GM18867 (cell line): ENCODE measurements around the gene CCDC39.

ENCODE experiments used
- ATAC-seq: cut with Tn5 transposase; IDR thresholded peaks from one replicate; pipeline ENCODE4 v1.9.1; 2021; ENCODE audit warnings: mild to moderate bottlenecking, moderate library complexity; ENCODE audit not compliant: unreplicated experiment

The CCDC39 gene

DNA sequence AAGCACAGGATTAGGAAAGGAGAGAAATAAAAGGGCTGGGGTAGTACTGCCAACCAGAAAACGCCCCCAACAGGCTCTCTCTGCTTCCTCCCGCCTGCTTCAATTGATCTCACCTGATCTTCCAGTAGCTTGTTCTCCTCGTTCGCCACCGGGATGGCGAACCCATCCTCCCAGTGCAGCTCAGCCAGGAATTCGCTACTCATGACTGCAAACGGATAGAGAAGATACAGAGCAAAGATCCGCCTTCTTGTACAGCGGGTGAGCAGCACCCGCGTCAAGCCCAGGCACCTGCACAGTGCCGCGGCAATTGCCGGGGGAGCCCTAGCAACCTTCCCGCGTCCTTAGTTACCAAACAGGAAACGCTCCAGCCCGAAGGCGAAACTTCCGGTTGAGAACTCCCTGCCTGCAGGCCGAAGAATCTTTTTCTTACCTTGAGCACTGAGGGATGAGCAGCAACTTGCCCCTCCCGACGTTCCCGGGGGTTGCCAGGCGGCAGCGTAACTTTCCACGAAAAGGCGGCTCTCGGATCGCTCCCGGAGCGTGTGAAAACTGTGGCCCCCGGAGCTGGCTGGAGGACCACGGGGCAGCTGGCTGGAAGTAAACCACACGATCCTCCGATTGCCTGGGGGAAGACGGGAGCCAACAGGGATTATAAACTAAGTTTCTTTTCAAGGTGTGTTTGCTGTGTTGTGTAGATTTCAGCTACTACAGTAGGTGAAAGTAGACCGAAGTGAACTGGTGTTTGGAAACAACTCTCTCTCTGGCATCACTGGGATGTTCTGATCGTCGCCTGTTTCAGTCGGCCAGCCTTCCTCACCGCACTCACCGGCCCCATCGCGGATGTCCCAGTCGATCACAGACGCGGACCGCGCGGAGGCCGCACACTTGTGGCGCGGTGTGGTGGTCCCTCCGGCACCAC is at the start of gene CCDC39:
Gene CCDC39, minus strand, starts transcription at position 312 of the 919 bp plus-strand sequence. Its CDS starts 109 bp downstream, at position 203.
- peak; percentile 94 for ATAC-seq

DNA sequence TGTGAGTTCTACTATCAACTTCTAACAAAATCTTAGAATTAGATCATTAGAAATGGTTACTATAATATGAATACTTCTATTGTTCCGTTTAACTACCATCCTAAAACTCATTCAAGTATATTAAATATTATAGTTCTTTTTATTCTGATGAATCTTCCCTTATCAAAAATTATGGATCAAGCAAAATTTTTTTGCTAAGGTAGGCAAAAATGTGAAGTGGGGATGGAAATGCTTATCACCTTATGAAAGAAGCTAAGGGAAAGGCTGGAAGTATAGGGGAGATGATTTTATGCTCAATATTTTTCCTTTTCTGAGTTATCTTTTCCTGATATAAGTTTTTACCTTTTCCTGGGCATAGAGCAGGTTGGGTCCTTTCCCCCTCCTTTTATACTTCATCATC is 40.7 kb upstream of the CCDC39 start:
- no peak for ATAC-seq

DNA sequence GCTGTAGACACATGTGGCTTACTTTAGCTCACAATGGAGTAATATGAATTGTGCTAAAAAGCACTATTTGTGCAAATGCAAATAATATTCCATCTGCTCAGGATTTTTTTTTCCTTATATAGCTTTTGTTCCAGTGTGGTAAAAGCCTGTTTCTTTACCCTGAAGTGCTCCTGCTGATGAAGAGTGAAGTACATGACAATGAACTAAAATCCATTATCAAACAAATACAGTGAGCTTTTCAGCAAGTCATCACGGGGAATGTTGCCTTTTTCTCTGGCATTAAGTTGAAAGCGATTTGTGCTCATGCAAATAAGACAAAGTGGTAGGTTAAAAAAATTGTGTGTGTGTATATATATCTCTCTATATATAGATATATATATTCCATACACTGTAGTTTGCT is 28.6 kb upstream of the CCDC39 start:
- ATAC-seq: no peak

DNA sequence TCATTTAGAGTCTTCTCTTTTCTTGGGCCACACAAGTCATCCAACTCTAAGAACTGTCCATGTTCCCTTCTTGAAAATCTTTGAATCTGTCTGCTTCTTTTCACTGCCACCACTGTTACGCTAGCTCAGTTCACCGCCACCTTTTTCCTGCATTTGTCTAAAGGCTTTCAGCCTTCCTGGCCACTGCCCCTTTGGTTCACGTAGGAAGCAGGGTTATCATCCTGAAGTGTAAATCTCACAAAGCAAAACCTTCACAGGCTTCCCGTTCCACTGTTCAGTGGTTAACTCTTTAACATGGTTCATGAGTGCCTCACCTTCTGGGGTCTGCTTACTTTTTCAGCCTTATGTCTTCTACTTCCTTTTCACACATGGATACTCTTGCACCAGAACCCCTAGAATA is 26.3 kb upstream of the CCDC39 start:
- no peak for ATAC-seq

DNA sequence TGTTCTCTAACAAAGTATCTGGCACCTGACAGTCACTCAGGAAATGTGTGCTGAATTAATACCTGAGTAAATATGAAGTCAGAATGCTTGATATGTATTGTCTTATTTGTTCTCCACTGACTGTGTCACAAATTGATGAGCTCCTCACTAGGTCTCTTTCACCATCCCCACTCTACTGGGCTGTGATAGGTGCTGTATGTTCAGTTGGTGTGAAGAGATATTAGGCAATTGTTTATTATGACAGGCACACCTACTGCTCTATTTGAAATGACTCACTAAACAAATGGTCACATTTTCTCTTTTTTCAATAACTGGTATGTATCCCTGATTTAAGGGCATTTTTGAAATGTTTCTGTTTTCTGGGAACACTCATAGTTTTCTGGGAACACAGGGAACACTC is 25.2 kb upstream of the CCDC39 start:
- no peak for ATAC-seq

DNA sequence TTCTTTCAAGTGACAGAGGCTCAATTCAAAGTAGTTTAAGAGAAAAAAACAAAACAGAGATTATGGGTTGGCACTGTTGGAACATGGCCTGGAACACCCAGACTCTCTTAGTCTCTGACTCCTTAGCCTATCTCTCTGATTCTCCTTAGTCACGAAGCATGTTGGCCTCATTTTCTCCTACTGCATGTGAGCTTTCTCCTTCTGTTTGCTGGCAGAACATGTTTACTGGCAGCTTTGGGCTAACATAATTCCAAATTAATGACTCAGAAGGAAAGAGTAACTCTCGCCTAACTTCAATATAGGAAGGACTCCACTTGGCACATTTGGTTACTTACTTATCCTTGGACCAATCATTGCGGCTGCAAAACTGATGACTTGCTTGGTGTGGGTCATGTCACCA is 21.7 kb upstream of the CCDC39 start:
- ATAC-seq: no peak

DNA sequence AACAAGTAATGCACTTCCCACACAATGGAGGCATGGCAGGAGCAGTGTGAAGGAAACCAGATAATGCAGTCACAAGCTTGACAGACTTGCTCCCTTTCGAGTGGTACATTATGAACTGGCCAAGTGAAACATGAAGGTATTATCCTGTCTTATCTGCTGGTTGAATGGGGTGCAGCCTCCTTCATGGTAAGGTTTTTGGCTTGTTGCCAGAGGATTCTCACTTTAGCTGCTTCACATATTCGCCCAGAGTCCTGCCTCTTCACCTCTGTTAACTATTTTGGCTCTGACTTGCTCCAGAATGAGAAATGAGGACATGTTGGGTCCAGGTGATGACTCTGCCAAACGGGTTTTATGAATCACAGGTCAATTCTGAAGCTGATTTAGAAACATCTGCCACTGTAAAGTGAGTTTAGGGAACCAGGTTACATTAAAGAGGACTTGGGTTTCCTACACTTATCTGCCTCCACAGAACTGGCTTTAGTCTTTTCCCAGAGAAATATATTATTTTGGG is 19.5 kb upstream of the CCDC39 start:
- ATAC-seq: no peak

DNA sequence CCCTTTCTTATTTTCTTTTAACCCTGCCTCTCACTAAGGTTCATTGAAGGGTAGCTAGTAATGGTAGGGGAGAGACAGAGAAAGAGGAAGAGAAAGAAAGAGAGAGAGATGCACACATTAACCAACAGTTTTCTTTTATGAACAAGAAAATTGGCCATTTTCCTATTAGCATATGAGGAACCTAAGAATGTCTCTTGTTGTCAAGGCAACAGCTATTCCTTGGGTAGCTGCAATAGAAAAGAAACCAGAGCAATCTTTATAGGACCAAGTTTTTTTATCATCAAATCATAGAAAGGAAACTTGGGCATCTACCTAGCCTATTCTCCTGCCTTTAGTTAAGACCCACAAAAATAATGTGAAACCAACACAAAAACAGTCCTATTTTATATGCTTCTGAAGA is 15.0 kb upstream of the CCDC39 start:
- no peak for ATAC-seq

DNA sequence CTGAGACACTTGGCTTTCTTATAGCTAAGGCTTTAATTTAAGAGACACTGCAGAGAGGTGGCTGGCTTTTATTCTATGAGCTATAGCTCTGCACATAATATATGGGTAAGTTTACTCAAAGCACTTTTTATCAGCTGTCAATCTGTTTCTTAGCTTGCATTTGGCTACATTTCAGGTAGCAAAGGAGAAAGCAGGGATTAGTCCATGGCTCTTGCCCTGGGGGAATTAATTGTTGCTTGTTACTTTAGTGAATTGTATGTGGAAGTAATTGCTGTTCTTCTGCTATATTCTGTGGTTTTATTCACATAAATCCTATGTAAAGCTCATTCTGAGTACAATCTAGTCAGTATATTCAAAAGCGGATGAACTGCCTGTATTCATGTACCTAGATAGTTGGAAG is 14.4 kb upstream of the CCDC39 start:
- no peak for ATAC-seq

DNA sequence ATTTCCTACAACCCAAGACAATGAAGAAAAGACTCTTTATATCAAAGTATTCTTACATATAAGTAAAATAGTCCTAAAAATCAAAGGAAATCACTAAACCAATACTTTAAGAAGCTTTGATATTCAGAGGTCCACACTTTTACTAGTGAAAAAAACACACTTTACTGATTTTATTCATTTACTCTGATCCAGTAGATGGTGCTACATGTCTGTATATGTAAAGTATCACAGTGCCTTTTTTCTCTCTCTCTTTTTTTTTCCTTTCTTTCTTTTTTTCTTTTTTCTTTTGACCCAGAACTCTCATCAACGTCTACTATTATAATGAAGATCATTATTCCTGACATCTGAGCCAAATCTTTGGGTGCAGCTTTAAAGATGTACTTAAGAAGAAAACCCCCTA is 10.8 kb upstream of the CCDC39 start:
- ATAC-seq: no peak

DNA sequence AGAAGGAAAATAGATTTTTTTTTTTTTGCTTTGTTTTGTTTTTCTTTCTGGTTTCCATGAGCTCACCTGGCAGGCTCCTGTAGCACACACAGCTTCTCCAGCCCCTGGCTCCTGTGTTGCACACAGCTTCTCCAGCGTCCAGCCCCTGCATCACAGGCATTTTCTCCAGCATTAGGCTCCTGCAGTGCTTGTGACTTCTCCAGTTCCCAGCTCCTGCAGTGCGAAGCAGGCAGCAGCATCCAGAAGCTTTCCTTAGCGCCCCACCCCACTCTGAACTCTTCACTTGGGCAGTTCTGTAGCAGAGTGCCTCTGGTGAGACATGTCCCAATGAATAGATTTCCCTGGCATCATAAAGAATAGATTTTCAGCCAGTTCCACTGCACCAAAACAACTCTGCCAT is 5.5 kb upstream of the CCDC39 start:
- ATAC-seq: no peak

DNA sequence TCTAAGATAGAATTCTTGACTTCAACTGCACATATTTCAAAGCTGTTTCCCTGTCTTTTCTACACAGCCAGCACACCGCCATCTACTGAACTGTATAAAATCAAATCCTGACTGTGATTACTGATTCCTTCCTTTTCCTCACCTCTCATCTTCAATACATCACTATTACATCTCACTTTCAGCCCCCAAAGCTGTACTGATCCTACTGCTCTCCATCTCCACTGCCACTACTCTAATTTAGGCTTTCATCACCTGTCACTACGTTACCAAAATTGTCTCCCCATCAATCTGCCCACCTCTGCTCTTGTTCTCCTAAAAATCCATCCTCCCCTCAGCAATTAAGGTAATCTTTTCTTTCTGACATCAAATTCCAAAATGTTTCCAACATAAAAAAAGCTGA is 4.5 kb upstream of the CCDC39 start:
- ATAC-seq: no peak

DNA sequence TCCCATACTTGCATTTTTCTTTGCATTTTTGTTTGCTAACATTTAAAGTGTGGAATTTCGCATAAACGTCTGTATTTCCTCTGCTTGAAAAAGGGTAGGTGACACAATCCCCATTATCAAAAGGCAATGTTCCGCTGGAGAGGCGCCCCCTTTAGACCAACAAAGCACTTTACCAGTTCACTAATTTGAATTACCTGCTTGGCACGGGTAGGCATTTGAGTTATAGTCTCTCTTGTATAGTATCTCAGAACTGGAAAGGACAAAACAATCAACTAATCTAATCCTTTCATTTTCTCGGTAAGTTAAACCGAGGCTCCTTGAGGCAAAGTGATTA is 775 bp upstream of the CCDC39 start:
- ATAC-seq: peak; percentile 58

DNA sequence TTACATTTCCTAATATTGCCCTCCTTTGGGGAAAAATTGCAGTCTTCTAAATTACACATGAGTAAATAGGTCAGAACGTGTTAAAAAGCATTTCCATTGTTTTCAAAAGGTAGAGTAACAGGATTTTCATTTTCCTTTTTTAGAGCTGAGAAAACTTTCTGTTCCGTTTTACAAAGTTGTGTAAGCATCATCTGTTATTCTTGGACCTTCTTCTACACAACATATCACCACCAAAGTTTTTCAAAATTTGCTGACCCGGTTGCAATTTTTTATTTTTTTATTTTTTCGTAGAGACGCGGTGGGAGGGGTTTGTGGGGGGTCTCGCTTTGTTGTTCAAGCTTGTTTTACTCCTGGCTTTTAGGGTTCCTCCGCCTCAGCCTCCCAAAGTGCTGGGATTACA is 1.1 kb downstream of the CCDC39 start:
- peak; percentile 21 for ATAC-seq

DNA sequence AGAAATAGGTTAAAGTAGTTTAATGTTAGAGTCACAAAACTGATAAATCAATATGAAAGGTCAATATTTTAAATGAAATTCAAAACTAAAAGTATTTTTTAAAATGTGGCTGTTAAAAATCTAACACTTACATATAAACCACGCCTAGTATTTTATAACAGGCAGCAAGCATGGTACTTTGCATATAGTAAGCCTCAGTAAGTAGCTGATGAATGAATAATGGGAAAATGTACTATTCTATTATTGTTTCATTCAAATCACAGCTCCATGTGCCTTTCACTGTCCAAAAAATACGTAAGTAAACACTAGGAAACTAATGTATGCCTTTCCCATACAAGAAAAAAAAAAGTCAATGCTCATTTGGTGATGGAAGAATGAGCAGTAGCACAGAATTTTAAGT is 17.8 kb downstream of the CCDC39 start:
- ATAC-seq: no peak

DNA sequence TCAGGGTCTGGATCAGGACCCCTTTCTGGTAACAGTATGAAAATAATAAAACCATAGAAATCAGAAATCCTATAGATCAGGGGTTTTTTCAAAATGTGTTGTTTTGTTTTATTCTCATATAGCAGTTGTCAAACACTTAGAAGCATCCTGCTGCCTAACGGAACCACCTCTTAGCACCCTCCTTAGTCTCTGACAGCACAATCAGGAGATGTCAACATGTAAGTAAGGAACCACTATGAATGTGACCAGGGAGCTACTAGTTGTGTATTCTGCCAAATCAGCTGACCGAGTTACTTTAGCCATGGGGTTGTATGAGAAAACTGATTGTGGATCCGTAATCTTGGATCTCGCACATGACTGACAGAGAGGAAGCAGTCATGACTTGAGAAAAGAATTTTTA is 22.2 kb downstream of the CCDC39 start:
- no peak for ATAC-seq

DNA sequence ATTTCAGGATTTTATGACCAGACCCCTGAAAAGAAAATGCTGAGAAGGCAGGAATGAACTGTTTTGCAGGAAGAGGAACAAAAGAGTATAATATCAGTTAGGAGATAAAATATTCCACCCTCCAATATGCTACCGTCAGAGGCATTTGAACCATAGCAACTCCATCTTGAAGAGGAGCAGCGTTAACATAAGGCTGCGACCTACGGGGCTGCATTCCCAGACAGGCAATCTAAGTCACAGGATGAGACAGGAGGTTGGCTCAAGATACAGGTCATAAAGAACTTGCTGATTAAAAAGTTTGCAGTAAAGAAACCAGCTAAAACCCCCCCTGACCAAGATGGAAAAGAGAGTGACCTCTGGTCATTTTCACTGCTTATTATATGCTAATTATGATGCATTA is 22.9 kb downstream of the CCDC39 start:
- no peak for ATAC-seq

DNA sequence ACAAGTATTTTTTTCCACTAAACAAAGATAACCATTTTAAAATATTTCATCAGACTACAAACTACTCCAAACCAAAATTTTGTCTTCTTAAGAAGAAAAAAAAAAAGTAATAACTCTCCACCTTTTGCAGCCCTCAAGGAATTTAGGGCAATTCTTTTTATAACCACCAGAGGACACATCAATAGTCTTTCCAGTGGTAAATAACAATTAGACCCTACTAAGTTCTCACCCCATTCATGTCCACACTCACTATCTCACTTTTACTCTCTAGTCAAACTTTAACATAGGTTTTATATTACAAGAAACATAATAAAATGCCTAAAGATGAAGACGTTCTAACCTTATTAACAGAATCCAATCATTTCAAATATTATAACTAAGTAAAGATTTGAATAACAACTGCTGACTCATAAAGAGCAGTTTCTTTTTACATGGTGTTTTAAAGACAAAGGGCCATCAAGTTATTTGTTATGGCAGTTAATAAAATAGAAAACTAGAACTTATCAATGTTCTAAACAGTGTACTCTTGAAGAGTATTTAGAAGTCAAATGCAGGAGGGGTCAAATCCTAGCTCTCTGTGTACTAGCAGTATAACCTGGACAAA is 33.0 kb downstream of the CCDC39 start:
- peak; percentile 65 for ATAC-seq

DNA sequence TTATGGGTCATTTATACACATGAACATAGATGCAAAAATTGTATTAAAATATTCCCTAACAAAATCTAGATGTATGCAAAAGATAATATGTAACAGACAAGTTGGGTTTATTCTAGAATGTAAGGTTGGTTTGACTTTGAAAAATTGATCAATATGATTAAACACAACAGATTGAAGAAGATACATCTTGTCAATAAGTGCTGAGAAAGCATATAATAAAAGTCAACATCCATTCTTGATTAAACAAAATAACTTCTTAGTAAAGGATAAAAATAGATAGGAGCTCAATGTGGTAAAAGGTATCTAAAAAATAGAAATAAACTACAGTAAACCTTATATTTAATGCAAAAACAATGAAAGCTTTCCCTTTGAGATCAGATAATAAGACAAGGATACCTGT is 38.3 kb downstream of the CCDC39 start:
- ATAC-seq: no peak

DNA sequence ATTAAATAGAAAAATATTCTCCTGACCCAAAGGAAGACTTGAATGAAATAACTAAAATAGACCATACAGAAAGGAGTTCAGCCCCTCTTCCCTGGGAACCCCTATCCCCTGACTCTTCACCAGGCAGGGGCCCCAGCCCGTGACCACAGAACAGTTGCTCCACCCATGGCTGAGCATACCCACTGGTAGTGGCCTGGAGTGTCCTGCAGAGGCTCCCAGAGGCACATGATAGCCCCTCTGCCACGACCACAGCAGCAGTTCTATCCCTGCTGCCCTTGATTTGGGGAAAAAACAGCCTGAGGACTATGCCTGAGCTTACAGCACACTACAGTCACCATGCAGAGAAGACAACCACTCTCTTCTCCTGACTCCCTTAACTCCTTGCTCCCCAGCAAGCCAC is 45.6 kb downstream of the CCDC39 start:
- ATAC-seq: no peak

DNA sequence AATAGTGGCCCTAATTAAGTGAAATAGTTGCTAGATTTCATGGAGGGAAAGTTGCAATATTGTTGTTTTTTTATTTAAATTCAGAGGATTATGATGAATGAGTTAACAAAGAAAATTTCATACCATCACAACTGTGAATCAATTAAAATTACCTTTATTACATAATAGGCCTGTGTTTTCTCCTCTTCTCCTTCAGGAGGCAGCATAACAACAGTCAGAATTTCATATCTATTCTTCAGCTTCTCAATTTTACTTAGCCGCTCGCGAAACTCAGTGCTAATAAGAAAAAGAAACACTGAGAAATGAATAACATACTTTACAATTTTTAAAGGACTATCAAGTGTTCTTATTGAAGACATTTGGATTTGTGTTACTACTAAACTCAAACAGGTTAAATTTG is 48.0 kb downstream of the CCDC39 start:
- ATAC-seq: no peak

DNA sequence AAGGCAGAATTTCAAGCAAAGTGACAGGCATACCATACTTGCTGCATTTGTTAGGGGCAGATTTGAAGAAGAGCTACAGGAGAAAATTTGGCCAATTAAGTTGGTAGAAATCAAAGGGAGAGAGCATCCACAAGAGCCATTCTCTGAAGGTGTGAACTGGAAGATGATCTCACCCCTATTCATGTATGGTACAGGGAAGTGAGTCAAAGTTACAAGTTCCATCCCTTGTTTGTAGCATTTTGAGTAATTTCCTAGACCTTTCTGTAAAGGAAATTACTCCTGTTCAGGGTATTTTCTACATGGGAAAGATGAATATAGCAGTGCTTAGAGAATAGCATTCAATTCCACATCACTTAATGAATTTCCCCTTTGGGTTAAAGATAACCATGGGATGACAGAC is 48.9 kb downstream of the CCDC39 start:
- ATAC-seq: no peak
